GM23338 (cell line): Measurements from ENCODE around the gene SST. TPM values are rescaled to one million over a fixed set of nuclear protein-coding genes. Genes with fewer than 3 reads are reported as not detected.

Source experiments
- ATAC-seq: fragments of 200-7000 bp; cut with Tn5 transposase; 3 replicates; pipeline ENCODE4 v1.9.1; 2020
- DNase-seq: peaks from one replicate; pipeline ENCODE4 v3.0.0-alpha.2; 2015; ENCODE audit warnings: low spot score
- H2AFZ ChIP-seq: fragments of 200-600 bp; sonication (generic); 2 replicates; pipeline ENCODE4 v1.8.0; 2016; ENCODE audit warnings: antibody characterized with exemption, mild to moderate bottlenecking, moderate library complexity
- H3F3A ChIP-seq: fragments of 200-600 bp; sonication (generic); replicated peaks from 2 replicates; pipeline ENCODE4 v1.8.0; 2017; ENCODE audit warnings: antibody characterized with exemption, mixed run types, low read depth
- H3K27ac ChIP-seq: fragments of 200-600 bp; sonication (generic); 2 replicates; pipeline ENCODE4 v1.6.1; 2016; ENCODE audit warnings: low read depth
- H3K27me3 ChIP-seq: fragments of 200-600 bp; sonication (generic); 2 replicates; pipeline ENCODE4 v1.8.0; 2016; ENCODE audit warnings: mild to moderate bottlenecking, mixed run types, moderate library complexity; ENCODE audit not compliant: insufficient read depth
- H3K36me3 ChIP-seq: fragments of 200-600 bp; sonication (generic); 2 replicates; pipeline ENCODE4 v1.8.0; 2016; ENCODE audit warnings: mild to moderate bottlenecking; ENCODE audit not compliant: insufficient read depth
- H3K4me1 ChIP-seq: fragments of 200-600 bp; sonication (generic); 2 replicates; pipeline ENCODE4 v1.8.0; 2016; ENCODE audit warnings: mild to moderate bottlenecking, moderate library complexity; ENCODE audit not compliant: insufficient read depth
- H3K4me2 ChIP-seq: fragments of 200-600 bp; sonication (generic); 2 replicates; pipeline ENCODE4 v1.7.1; 2017; ENCODE audit warnings: mixed run types
- H3K4me3 ChIP-seq: fragments of 200-600 bp; sonication (generic); 2 replicates; pipeline ENCODE4 v1.6.1; 2016; ENCODE audit warnings: mixed run types
- H3K79me2 ChIP-seq: fragments of 200-600 bp; sonication (generic); replicated peaks from 2 replicates; pipeline ENCODE4 v1.8.0; 2017; ENCODE audit warnings: mild to moderate bottlenecking; ENCODE audit not compliant: insufficient read depth
- H3K9me2 ChIP-seq: fragments of 200-600 bp; sonication (generic); 2 replicates; pipeline ENCODE4 v1.8.0; 2017; ENCODE audit not compliant: insufficient read depth
- H4K20me1 ChIP-seq: fragments of 200-600 bp; sonication (generic); replicated peaks from 2 replicates; pipeline ENCODE4 v1.8.0; 2017; ENCODE audit warnings: mild to moderate bottlenecking; ENCODE audit not compliant: insufficient read depth
- H3K27ac Mint-ChIP-seq: 2 replicates; pipeline ENCODE4 v1.8.0; 2020; ENCODE audit warnings: inconsistent platforms, mild to moderate bottlenecking, moderate library complexity, mixed read lengths
- H3K27me3 Mint-ChIP-seq: 3 replicates; pipeline ENCODE4 v1.8.0; 2022; ENCODE audit warnings: low read depth, mild to moderate bottlenecking, moderate library complexity, mixed read lengths, inconsistent platforms; ENCODE audit not compliant: insufficient read depth, poor library complexity
- H3K36me3 Mint-ChIP-seq: 3 replicates; pipeline ENCODE4 v1.8.0; 2021; ENCODE audit warnings: low read depth, mild to moderate bottlenecking, inconsistent platforms, moderate library complexity, mixed read lengths
- H3K4me1 Mint-ChIP-seq: 3 replicates; pipeline ENCODE4 v1.8.0; 2020; ENCODE audit warnings: mild to moderate bottlenecking, inconsistent platforms, mixed read lengths
- H3K4me3 Mint-ChIP-seq: 3 replicates; pipeline ENCODE4 v1.8.0; 2021; ENCODE audit warnings: moderate library complexity, mild to moderate bottlenecking, inconsistent platforms, mixed read lengths
- H3K9me3 Mint-ChIP-seq: 3 replicates; pipeline ENCODE4 v1.8.0; 2020; ENCODE audit warnings: moderate library complexity, mild to moderate bottlenecking, inconsistent platforms, mixed read lengths
- CREB1 ChIP-seq: fragments of 250-450 bp; sonication (Bioruptor Pico); IDR thresholded peaks from 2 replicates; pipeline ENCODE4 v1.5.0; 2020; ENCODE audit warnings: low read depth, mild to moderate bottlenecking, moderate library complexity
- EZH2 ChIP-seq: fragments of 200-600 bp; sonication (generic); IDR thresholded peaks from one replicate; pipeline ENCODE4 v1.8.0; 2017; ENCODE audit warnings: antibody characterized with exemption, mild to moderate bottlenecking, low read depth; ENCODE audit not compliant: unreplicated experiment
- NANOG ChIP-seq: IDR thresholded peaks from 2 replicates; pipeline ENCODE4 v1.6.1; 2016; ENCODE audit warnings: antibody characterized with exemption, borderline replicate concordance
- POLR2AphosphoS5 ChIP-seq: IDR thresholded peaks from 2 replicates; pipeline ENCODE4 v1.6.1; 2016; ENCODE audit warnings: antibody characterized with exemption, low read depth
- STAT1 ChIP-seq: IDR thresholded peaks from one replicate; pipeline ENCODE4 v1.6.1; 2016; ENCODE audit warnings: antibody characterized with exemption; ENCODE audit not compliant: unreplicated experiment
- ZNF331 ChIP-seq: fragments of 250-450 bp; sonication (Bioruptor Pico); IDR thresholded peaks from 2 replicates; pipeline ENCODE4 v1.5.0; 2020; ENCODE audit warnings: low read depth, mild to moderate bottlenecking, moderate library complexity
- polyA plus RNA-seq: library from polyadenylated mRNA; unstranded; fragments of >200 nt; fragmentation: Nextera tagmentation; extraction: Ambion mirVana; gene quantifications from 2 replicates; pipeline ENCODE4 v1.2.1, GENCODE V29; 2016
- total RNA-seq: library from RNA; depleted of rRNA; stranded (reverse); fragments of >200 nt; shearing (Covaris generic); gene quantifications from 2 replicates; pipeline ENCODE4 v1.2.3, GENCODE V29; 2014
- TF ChIP-seq, protein P1 (sequence below): IDR thresholded peaks from 2 replicates; pipeline ENCODE4 v1.6.1; 2016; ENCODE audit warnings: antibody characterized with exemption
- TF ChIP-seq, protein P2 (sequence below): fragments of 250-450 bp; sonication (Bioruptor Pico); IDR thresholded peaks from 2 replicates; pipeline ENCODE4 v1.5.0; 2020; ENCODE audit warnings: mild to moderate bottlenecking, moderate library complexity
- TF ChIP-seq, protein P3 (sequence below): IDR thresholded peaks from one replicate; pipeline ENCODE4 v1.6.1; 2018; ENCODE audit warnings: antibody characterized with exemption; ENCODE audit not compliant: unreplicated experiment

Gene SST
- total and polyA plus RNA-seq, 2 experiments from 2014 or later = 3.9 TPM; not detected in 1

DNA sequence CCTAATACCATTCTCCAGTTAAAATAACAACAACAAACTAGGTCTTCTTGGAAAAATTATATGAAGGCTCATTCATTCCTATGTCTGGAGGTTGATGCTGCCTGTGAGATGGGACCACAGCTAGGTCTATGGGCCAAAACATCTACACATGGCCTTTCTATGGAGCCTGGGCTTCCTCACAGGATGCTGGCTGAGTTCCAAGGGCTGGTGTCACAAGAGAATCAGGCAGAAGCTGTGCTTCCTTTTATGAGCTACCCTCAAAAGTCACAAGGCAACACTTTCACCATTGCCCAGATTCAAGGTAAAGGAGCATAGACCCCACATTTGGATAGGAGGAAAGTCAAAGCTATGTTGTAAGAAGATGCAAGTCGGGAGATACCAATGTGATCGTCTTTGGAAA, 36.8 kb upstream of the SST start:
- H3K4me1 Mint-ChIP-seq = peaks cover 2% of the 10 kb centered on the region; the same call in 1 of the 3 replicates
- H3K4me1 ChIP-seq = no peaks in the 10 kb centered on the region
- no peaks in the 10 kb centered on the region for H3K27me3 ChIP-seq
- TF ChIP-seq NANOG = no peak
- no peak for TF ChIP-seq EZH2
- TF ChIP-seq, protein P1, sequence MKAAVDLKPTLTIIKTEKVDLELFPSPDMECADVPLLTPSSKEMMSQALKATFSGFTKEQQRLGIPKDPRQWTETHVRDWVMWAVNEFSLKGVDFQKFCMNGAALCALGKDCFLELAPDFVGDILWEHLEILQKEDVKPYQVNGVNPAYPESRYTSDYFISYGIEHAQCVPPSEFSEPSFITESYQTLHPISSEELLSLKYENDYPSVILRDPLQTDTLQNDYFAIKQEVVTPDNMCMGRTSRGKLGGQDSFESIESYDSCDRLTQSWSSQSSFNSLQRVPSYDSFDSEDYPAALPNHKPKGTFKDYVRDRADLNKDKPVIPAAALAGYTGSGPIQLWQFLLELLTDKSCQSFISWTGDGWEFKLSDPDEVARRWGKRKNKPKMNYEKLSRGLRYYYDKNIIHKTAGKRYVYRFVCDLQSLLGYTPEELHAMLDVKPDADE = no peak
- no peak for TF ChIP-seq POLR2AphosphoS5
- TF ChIP-seq, protein P2, sequence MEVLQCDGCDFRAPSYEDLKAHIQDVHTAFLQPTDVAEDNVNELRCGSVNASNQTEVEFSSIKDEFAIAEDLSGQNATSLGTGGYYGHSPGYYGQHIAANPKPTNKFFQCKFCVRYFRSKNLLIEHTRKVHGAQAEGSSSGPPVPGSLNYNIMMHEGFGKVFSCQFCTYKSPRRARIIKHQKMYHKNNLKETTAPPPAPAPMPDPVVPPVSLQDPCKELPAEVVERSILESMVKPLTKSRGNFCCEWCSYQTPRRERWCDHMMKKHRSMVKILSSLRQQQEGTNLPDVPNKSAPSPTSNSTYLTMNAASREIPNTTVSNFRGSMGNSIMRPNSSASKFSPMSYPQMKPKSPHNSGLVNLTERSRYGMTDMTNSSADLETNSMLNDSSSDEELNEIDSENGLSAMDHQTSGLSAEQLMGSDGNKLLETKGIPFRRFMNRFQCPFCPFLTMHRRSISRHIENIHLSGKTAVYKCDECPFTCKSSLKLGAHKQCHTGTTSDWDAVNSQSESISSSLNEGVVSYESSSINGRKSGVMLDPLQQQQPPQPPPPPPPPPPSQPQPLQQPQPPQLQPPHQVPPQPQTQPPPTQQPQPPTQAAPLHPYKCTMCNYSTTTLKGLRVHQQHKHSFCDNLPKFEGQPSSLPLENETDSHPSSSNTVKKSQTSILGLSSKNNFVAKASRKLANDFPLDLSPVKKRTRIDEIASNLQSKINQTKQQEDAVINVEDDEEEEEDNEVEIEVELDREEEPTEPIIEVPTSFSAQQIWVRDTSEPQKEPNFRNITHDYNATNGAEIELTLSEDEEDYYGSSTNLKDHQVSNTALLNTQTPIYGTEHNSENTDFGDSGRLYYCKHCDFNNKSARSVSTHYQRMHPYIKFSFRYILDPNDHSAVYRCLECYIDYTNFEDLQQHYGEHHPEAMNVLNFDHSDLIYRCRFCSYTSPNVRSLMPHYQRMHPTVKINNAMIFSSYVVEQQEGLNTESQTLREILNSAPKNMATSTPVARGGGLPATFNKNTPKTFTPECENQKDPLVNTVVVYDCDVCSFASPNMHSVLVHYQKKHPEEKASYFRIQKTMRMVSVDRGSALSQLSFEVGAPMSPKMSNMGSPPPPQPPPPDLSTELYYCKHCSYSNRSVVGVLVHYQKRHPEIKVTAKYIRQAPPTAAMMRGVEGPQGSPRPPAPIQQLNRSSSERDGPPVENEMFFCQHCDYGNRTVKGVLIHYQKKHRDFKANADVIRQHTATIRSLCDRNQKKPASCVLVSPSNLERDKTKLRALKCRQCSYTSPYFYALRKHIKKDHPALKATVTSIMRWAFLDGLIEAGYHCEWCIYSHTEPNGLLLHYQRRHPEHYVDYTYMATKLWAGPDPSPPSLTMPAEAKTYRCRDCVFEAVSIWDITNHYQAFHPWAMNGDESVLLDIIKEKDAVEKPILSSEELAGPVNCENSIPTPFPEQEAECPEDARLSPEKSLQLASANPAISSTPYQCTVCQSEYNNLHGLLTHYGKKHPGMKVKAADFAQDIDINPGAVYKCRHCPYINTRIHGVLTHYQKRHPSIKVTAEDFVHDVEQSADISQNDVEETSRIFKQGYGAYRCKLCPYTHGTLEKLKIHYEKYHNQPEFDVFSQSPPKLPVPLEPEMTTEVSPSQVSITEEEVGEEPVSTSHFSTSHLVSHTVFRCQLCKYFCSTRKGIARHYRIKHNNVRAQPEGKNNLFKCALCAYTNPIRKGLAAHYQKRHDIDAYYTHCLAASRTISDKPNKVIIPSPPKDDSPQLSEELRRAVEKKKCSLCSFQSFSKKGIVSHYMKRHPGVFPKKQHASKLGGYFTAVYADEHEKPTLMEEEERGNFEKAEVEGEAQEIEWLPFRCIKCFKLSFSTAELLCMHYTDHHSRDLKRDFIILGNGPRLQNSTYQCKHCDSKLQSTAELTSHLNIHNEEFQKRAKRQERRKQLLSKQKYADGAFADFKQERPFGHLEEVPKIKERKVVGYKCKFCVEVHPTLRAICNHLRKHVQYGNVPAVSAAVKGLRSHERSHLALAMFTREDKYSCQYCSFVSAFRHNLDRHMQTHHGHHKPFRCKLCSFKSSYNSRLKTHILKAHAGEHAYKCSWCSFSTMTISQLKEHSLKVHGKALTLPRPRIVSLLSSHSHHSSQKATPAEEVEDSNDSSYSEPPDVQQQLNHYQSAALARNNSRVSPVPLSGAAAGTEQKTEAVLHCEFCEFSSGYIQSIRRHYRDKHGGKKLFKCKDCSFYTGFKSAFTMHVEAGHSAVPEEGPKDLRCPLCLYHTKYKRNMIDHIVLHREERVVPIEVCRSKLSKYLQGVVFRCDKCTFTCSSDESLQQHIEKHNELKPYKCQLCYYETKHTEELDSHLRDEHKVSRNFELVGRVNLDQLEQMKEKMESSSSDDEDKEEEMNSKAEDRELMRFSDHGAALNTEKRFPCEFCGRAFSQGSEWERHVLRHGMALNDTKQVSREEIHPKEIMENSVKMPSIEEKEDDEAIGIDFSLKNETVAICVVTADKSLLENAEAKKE = no peak
- no peaks in the 10 kb centered on the region for H3K9me2 ChIP-seq
- H3K4me3 ChIP-seq = no peak overlapping the region
- no peaks in the 10 kb centered on the region for H4K20me1 ChIP-seq
- no peak overlapping the region for H2AFZ ChIP-seq
- ATAC-seq (no peak), DNase-seq (no peak)
- H3K27ac Mint-ChIP-seq = no peak overlapping the region
- no peaks in the 10 kb centered on the region for H3K27me3 Mint-ChIP-seq
- H3K9me3 Mint-ChIP-seq = no peaks in the 10 kb centered on the region
- no peak overlapping the region for H3K4me2 ChIP-seq
- H3K27ac ChIP-seq = no peak overlapping the region
- H3F3A ChIP-seq = no peaks in the 10 kb centered on the region
- no peaks in the 10 kb centered on the region for H3K79me2 ChIP-seq
- no peak overlapping the region for H3K4me3 Mint-ChIP-seq
- H3K36me3 ChIP-seq = no peaks in the 10 kb centered on the region
- H3K36me3 Mint-ChIP-seq = no peaks in the 10 kb centered on the region

DNA sequence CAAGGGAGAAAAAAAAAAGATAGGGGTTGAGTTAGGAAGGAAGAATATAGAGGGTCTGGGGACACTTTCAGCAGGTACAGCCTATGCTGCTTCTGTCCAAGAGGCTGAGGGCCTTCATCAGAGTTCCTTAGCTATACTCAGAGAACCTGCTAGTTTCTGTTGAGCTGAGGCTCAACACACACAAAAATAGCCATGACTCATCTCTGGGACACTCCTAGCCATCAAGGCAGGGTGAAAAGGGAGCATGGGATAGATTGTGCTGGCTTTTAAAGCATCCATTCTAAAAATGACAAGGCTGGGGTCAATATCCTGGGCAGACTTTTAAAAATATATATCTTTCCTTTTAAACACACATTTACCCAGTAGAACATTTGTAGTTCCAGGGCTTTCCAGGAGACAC, 35.0 kb upstream of the SST start:
- Histone ChIP-seq H3K27ac (no peak overlapping the region), H3K36me3 (no peaks in the 10 kb centered on the region), H3K4me2 (no peak overlapping the region), H3K9me2 (no peaks in the 10 kb centered on the region), H3F3A (no peaks in the 10 kb centered on the region), H2AFZ (no peak overlapping the region), H3K4me3 (no peak overlapping the region), H3K27me3 (no peaks in the 10 kb centered on the region), H3K79me2 (no peaks in the 10 kb centered on the region), H3K4me1 (no peaks in the 10 kb centered on the region), H4K20me1 (no peaks in the 10 kb centered on the region)
- Mint-ChIP-seq H3K27me3 (no peaks in the 10 kb centered on the region), H3K27ac (no peak overlapping the region), H3K4me1 (peaks cover 2% of the 10 kb centered on the region; the same call in 1 of the 3 replicates), H3K36me3 (no peaks in the 10 kb centered on the region), H3K4me3 (no peak overlapping the region), H3K9me3 (no peaks in the 10 kb centered on the region)
- DNase-seq (no peak), ATAC-seq (no peak)
- TF ChIP-seq STAT1 = no peak
- no peak for TF ChIP-seq ZNF331 (CRISPR knock-in tag)
- TF ChIP-seq, protein P1 = no peak
- no peak for TF ChIP-seq NANOG
- TF ChIP-seq, protein P3, sequence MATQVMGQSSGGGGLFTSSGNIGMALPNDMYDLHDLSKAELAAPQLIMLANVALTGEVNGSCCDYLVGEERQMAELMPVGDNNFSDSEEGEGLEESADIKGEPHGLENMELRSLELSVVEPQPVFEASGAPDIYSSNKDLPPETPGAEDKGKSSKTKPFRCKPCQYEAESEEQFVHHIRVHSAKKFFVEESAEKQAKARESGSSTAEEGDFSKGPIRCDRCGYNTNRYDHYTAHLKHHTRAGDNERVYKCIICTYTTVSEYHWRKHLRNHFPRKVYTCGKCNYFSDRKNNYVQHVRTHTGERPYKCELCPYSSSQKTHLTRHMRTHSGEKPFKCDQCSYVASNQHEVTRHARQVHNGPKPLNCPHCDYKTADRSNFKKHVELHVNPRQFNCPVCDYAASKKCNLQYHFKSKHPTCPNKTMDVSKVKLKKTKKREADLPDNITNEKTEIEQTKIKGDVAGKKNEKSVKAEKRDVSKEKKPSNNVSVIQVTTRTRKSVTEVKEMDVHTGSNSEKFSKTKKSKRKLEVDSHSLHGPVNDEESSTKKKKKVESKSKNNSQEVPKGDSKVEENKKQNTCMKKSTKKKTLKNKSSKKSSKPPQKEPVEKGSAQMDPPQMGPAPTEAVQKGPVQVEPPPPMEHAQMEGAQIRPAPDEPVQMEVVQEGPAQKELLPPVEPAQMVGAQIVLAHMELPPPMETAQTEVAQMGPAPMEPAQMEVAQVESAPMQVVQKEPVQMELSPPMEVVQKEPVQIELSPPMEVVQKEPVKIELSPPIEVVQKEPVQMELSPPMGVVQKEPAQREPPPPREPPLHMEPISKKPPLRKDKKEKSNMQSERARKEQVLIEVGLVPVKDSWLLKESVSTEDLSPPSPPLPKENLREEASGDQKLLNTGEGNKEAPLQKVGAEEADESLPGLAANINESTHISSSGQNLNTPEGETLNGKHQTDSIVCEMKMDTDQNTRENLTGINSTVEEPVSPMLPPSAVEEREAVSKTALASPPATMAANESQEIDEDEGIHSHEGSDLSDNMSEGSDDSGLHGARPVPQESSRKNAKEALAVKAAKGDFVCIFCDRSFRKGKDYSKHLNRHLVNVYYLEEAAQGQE = no peak
- no peak for TF ChIP-seq CREB1 (CRISPR knock-in tag)
